ENCODE results near the gene MPP2. TPM values are rescaled to one million over a fixed set of nuclear protein-coding genes. Genes with fewer than 3 reads are reported as not detected.

MPP2 gene
- total RNA-seq, 1 experiment from 2014 or later: 2.6 TPM

DNA sequence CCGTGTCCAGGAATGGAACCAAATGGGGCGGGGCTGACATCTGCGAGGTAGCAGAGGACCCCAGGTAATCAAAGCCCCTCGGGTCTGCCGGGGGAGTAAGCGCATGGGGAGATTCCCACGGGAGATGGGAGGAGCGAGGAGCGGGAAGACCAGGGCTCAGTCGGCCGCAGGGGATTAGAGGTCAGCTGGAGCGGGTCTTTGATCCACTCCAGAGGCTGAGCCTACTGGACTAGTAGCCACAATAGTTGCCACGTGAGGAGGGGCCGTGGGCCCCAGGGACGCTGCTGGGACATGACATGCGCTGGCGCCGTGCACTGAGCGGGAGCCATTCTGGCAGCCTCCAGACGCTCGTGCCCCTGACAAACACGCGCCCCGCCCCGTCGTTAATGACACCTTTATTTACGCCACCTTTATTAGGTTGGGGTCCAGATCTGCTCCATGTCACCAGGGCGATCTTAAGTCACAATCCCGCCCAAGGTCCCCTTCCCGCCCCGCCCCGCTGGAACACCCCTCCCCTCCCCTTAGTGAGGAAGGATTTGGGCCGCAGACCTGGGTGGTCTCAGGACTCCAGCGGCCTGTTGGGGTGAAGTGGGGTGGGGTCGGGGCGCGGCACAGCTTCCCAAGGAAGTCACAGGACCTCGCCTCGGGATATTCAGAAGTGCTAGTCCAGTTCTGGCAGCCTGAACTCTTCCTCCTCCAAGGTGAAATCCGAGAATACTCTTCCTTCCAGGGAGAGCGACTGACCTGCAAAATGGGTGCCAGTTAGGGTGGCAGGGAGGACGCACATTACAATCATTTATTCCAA lies 19.9 kb upstream of the MPP2 start:
- no TSS peak for BruUV-seq (replicated peaks)
- Histone ChIP-seq H3K27me3 (replicated peaks; ENCODE audit: insufficient read depth, low read depth, low read length, poor library complexity) (no peaks in the 10 kb centered on the region), H3K9me3 (ENCODE audit: low read depth, low read length, poor library complexity, severe bottlenecking) (no peaks in the 10 kb centered on the region), H3K36me3 (ENCODE audit: insufficient read depth, low read length, poor library complexity, severe bottlenecking) (no peaks in the 10 kb centered on the region), H3K4me3 (ENCODE audit: low read depth, low read length, poor library complexity, severe bottlenecking) (no peak overlapping the region), H3K27ac (ENCODE audit: low read depth, low read length, poor library complexity, severe bottlenecking) (no peak overlapping the region), H3K4me1 (ENCODE audit: insufficient read depth, low read length, poor library complexity, severe bottlenecking) (no peaks in the 10 kb centered on the region)
- no peak for DNase-seq (ENCODE audit: low spot score)
- ChIA-PET POLR2A (ENCODE audit: low non-redundant PET) (no interaction called here), CTCF (no interaction called here)
- TF ChIP-seq, protein P1, sequence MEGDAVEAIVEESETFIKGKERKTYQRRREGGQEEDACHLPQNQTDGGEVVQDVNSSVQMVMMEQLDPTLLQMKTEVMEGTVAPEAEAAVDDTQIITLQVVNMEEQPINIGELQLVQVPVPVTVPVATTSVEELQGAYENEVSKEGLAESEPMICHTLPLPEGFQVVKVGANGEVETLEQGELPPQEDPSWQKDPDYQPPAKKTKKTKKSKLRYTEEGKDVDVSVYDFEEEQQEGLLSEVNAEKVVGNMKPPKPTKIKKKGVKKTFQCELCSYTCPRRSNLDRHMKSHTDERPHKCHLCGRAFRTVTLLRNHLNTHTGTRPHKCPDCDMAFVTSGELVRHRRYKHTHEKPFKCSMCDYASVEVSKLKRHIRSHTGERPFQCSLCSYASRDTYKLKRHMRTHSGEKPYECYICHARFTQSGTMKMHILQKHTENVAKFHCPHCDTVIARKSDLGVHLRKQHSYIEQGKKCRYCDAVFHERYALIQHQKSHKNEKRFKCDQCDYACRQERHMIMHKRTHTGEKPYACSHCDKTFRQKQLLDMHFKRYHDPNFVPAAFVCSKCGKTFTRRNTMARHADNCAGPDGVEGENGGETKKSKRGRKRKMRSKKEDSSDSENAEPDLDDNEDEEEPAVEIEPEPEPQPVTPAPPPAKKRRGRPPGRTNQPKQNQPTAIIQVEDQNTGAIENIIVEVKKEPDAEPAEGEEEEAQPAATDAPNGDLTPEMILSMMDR (conservative IDR thresholded peaks at IDR 0.05; ENCODE audit: low read depth, low read length): no peak
- no peak for TF ChIP-seq EZH2 (IDR thresholded peaks at IDR 0.05; ENCODE audit: borderline replicate concordance, low read depth, low read length, poor library complexity, severe bottlenecking)
- intact Hi-C loops (cut with micrococcal nuclease; ENCODE audit: unreplicated experiment): no loop called here

DNA sequence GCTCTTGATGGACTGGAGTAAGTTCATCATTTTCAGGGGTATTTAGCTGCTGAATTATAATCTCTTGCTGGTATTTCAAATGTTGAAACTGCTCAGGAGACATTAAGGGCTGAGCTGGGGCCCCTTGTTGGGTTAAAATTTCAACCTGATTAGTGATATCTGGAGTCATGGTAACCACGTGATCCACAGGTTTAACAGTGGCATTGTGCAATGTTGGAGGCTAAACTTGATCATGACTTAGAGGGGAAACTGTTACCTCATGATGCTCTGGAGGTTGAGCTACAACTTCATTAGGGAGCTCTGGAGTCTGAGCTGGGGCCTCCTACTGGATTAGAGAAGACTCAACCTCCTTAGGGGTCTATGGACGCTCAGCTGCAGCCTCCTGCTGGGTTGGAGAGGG lies 17.2 kb upstream of the MPP2 start:
- Histone ChIP-seq H3K27me3 (replicated peaks; ENCODE audit: insufficient read depth, low read depth, low read length, poor library complexity) (no peaks in the 10 kb centered on the region), H3K4me3 (ENCODE audit: low read depth, low read length, poor library complexity, severe bottlenecking) (no peak overlapping the region), H3K36me3 (ENCODE audit: insufficient read depth, low read length, poor library complexity, severe bottlenecking) (no peaks in the 10 kb centered on the region), H3K27ac (ENCODE audit: low read depth, low read length, poor library complexity, severe bottlenecking) (no peak overlapping the region), H3K9me3 (ENCODE audit: low read depth, low read length, poor library complexity, severe bottlenecking) (no peaks in the 10 kb centered on the region), H3K4me1 (ENCODE audit: insufficient read depth, low read length, poor library complexity, severe bottlenecking) (no peaks in the 10 kb centered on the region)
- ChIA-PET POLR2A (ENCODE audit: low non-redundant PET) (no interaction called here), CTCF (no interaction called here)
- no peak for DNase-seq (ENCODE audit: low spot score)
- BruUV-seq (replicated peaks): no TSS peak
- TF ChIP-seq, protein P1 (conservative IDR thresholded peaks at IDR 0.05; ENCODE audit: low read depth, low read length): no peak
- intact Hi-C loops (cut with micrococcal nuclease; ENCODE audit: unreplicated experiment): no loop called here

DNA sequence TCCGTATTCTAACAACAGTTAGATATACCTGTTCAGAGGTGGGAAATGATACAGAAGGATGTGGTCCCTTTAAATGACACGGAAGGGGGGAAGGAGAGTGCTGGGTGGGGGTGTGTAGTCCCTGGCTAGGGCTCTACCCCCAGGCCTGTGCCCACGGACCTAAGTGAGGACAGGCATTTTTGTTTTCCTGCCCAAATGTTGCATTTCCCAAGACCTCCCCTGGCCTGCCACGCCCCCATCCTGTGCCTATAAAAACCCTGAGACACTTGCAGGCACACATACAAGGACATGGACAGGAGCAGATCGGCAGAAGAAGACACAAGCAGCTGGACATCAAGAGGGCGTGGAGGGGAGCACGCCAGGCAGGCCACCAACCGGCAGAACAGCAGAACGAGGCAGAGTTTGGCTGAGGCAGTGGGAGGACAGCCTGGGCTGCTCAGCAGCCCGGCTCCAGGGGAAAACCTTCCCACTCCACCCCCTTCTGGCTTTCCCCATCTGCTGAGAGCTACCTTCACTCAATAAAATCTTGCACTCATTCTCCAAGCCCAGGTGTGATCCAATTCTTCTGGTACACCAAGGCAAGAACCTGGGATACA lies 13.3 kb upstream of the MPP2 start:
- no TSS peak for BruUV-seq (replicated peaks)
- TF ChIP-seq, protein P1 (conservative IDR thresholded peaks at IDR 0.05; ENCODE audit: low read depth, low read length): no peak
- TF ChIP-seq EZH2 (IDR thresholded peaks at IDR 0.05; ENCODE audit: borderline replicate concordance, low read depth, low read length, poor library complexity, severe bottlenecking): no peak
- Histone ChIP-seq H3K4me3 (ENCODE audit: low read depth, low read length, poor library complexity, severe bottlenecking) (no peak overlapping the region), H3K27ac (ENCODE audit: low read depth, low read length, poor library complexity, severe bottlenecking) (no peak overlapping the region), H3K36me3 (ENCODE audit: insufficient read depth, low read length, poor library complexity, severe bottlenecking) (no peaks in the 10 kb centered on the region), H3K27me3 (replicated peaks; ENCODE audit: insufficient read depth, low read depth, low read length, poor library complexity) (no peaks in the 10 kb centered on the region), H3K9me3 (ENCODE audit: low read depth, low read length, poor library complexity, severe bottlenecking) (no peaks in the 10 kb centered on the region), H3K4me1 (ENCODE audit: insufficient read depth, low read length, poor library complexity, severe bottlenecking) (no peaks in the 10 kb centered on the region)
- intact Hi-C loops (cut with micrococcal nuclease; ENCODE audit: unreplicated experiment): no loop called here
- ChIA-PET CTCF (no interaction called here), POLR2A (ENCODE audit: low non-redundant PET) (no interaction called here)
- no peak for DNase-seq (ENCODE audit: low spot score)
